ENCODE results near the gene ERICH4.
"Not testable (repeated sequence)": the region's sequence is repeated elsewhere in the genome, so short reads cannot be mapped to it uniquely, and the experiment has no call there.

- not testable (repeated sequence) for TF ChIP-seq POLR2A, POLR2AphosphoS5 (IDR thresholded peaks at IDR 0.05)
Observed at GRCh38 chr19:41435376-41435775, 7.6 kb upstream of the ERICH4 start.
